Epithelial cell of prostate (primary cell): ENCODE results near the gene CORO2B.
A peak's percentile ranks its signal among the peaks of the same experiment; 100 is the strongest.

Experiments
- DNase-seq: peaks from one replicate; pipeline ENCODE4 v3.0.0-alpha.2; 2011; ENCODE audit warnings: low read depth, low spot score
- H3K27ac ChIP-seq: fragments of 450-650 bp; 2 replicates; pipeline ENCODE4 v1.5.1; 2017; ENCODE audit warnings: mild to moderate bottlenecking

CORO2B gene

GRCh38 chr15:68687136-68687735, 108.4 kb downstream of the CORO2B start:
- DNase-seq = no peak
- no peak overlapping the region for H3K27ac ChIP-seq

DNA sequence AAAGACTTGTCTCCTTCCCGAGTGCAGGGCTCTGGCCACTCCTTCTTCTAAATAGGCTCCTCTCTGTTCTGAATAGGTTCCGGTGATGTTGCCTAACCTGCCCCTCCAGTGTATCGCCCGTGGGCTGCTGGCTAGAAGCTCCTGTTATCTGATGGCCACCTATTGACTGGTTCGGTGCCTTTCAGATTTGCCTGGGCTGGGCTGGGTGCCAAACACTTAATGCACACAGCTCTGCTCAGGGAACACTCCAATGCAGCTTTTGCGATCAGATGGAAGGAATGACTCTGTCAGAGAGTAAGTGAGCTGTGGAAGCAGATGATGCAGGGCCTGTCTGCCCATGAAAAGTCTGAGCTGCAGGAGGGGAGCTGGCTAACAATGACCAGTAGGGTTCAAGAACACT, 112.9 kb downstream of the CORO2B start:
- DNase-seq = peak; percentile 8
- H3K27ac ChIP-seq = no peak overlapping the region

GRCh38 chr15:68693071-68693470, 114.3 kb downstream of the CORO2B start:
- no peak overlapping the region for H3K27ac ChIP-seq
- DNase-seq = no peak

- DNase-seq = no peak
- H3K27ac ChIP-seq = no peak overlapping the region
Observed at GRCh38 chr15:68694111-68694510, 115.3 kb downstream of the CORO2B start.

DNA sequence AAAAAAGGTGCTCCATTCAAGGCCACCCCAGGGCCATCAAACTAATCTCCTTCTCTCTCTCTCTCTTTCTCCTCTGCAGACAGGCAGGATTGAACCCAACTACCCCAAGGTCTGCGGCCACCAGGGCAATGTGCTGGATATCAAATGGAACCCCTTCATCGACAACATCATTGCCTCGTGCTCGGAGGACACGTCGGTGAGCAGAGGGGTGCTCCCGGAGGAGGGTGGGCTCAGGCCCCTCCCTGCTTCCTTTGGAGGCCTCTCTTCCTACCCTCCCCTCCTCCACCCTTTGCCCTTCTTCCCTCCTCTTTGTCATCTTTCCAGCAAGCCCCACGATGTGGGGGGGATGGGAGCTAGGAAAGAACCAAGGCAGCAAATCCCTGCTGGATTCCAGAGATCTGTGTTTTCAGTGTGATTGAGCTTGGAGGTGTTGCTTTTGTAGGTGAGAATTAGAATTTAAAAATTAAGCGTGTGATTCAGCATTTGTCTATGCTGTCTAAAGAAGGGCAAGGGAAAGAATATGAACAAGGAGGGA, 116.3 kb downstream of the CORO2B start:
- no peak overlapping the region for H3K27ac ChIP-seq
- DNase-seq = no peak

- no peak for DNase-seq
- H3K27ac ChIP-seq = no peak overlapping the region
Observed at GRCh38 chr15:68696414-68697363, 117.9 kb downstream of the CORO2B start.

DNA sequence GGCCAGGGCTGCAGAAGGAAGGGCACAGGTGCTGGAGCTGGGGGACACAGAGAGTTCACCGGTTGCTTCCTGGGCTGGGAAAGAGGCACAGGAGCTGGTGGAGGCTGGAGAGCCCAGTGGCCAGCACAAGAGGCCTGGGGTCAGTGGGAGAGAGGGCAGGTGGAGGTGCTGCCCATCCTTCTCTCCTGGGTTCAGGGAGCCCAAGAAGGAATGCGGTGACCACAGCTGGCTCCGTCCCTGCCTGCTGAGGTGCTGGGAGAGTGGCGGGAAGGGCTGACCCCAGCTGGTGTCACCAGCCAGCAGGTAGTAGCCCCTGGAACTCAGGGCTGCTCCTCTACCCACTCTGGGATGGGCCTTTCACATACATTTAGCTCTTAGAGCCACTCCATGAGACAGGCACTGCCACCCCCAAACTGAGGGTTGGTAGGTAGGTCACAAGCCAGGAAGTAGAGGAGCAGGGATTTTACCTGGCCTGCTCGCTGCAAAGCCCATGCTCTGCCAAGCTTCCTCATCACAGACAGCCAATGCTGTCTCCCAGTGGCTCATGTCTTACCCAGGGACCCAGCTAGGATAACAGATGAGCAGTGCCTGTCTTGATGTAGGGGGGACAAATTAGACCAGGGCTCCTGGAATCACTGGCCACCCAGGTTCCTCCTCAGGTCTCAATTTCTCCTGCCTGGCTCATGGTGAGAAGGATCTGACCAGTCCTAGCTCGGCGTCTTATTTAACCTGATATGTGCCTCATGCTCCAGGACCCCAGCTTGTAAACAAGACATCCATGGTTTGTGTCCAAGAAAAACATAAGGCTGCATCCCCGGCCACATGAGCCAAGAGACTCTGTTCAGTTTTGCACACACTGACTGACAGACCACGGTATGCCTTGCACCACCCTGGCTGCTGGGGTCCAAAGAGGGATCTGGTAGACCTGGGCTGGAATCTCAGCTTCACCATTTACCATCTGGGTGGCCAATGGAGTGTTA, 119.2 kb downstream of the CORO2B start:
- no peak overlapping the region for H3K27ac ChIP-seq
- no peak for DNase-seq

DNA sequence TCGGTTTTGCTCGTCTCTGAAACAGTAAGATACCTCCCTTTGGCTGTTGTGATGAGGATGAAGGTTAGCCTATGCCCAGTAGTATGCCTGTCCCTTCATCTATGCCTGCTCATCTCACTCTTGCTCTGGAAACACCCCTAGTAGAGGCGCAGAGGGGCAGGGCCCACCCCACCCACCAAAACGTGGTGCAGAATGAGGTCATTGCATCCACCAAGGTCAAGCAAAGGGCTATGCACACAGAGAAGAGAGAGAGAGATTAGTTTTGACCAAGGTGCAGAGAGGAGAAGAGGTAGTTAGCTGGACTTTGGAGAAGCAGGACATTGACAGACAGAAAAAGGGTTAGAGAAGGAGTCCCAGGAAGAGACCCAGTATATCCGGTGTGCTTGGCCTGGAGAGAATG, 119.9 kb downstream of the CORO2B start:
- H3K27ac ChIP-seq = no peak overlapping the region
- DNase-seq = no peak

DNA sequence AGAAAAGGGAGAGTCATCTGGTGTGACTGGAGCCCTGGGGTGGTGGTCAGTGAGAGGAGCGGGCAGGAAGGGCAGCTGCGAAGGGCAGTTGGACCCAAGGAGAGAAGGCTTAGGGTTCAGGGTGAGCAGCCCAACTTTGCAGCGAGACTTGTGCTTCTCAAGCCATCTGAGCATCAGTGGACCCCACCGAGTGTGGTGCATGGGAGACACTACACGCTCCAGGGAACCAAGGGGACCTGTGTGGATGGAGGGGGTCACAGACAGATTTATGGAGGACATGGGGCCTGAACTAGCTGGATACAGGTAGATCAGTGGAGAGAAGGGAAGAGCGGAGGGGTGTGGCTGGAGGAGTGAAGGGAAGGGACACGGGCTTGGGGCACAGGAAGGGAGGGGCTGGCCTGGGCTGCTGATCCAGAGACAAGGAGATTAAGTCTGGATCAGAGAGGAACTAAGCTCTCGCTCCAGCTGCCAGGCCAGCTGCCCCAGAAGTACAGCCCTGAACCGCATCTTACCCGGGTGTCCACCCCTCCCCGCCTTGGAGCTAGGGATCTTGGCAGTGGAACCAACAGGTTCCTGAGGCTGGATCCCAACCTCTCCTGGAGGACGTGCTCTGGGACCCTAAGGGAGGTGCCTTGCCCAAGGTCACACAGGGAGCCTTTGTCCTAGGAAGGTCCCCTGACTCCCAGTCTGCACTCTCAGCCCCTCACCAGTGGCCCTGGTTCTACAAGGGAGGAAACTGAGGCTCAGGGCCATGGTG, 120.5 kb downstream of the CORO2B start:
- DNase-seq = no peak
- H3K27ac ChIP-seq = no peak overlapping the region

DNA sequence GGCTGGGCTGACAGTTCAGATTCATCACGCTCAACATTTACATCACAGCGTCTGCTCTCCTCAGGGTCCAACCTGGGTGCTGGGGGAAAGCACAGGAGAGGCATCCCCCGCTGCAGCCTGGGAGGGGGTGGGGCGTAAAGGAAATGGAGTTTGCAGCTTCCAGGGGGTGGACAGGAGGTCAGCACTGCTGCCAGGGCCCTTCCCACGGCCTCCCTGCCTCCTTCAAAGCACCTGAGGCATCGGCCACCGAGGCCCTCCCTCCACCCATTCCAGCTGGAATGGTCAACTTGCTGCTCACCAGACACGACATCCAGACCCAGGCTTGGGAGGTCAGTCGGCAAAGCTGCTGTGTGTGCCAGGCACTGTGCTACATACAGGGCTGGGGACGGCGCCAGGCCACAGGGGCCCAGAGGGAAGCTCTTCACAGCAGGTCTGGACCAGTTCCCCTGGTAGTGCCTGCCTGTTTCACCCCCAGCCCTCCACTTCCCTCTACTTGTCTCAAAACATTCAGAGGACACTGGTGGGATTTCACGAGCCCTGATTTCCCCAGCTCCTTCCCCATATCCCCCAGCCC, 121.2 kb downstream of the CORO2B start:
- no peak for DNase-seq
- H3K27ac ChIP-seq = no peak overlapping the region

GRCh38 chr15:68700455-68701123, 121.8 kb downstream of the CORO2B start:
- no peak for DNase-seq
- H3K27ac ChIP-seq = no peak overlapping the region

DNA sequence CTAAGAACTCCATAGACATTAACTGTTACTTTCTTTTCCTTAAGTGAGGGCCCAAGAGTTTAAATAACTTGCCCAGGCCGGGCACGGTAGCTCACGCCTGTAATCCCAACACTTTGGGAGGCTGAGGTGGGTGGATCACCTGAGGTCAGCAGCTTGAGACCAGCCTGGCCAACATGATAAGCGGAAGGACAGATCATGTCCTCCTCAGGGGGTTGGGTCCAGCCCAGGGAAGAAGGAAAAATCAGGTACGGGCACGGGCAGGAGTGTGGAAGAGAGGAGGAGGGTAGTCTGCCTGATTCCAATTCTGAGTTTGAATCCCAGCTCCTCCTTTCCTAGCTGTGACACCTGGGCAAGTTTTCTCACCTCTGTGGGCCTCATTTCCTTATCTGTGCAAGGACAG, 123.1 kb downstream of the CORO2B start:
- no peak overlapping the region for H3K27ac ChIP-seq
- DNase-seq = no peak

- no peak overlapping the region for H3K27ac ChIP-seq
- DNase-seq = no peak
Observed at GRCh38 chr15:68704496-68705021, 125.8 kb downstream of the CORO2B start.

DNA sequence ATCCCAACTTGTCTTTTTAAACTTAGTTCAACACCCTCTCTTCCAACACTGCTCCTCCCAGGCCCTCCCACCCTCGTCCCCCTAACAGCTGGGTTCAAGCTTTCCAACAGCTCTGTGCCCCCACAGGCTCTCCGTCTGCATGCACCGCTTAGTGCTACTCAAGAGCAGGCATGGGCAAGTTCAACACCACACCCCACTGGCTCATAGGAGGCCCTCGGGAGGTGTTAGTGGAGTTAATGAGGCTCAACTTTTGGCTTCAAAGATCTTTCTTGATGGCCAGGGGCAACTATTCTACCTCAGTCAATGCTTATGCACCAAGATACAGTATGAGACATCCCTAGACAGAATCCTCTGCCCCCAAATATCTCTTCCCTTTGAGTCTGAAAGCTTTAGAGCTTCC, 127.5 kb downstream of the CORO2B start:
- DNase-seq = no peak
- no peak overlapping the region for H3K27ac ChIP-seq

- no peak for DNase-seq
- no peak overlapping the region for H3K27ac ChIP-seq
Observed at GRCh38 chr15:68706931-68707330, 128.1 kb downstream of the CORO2B start.

GRCh38 chr15:68707386-68707785, 128.6 kb downstream of the CORO2B start:
- no peak for DNase-seq
- no peak overlapping the region for H3K27ac ChIP-seq

DNA sequence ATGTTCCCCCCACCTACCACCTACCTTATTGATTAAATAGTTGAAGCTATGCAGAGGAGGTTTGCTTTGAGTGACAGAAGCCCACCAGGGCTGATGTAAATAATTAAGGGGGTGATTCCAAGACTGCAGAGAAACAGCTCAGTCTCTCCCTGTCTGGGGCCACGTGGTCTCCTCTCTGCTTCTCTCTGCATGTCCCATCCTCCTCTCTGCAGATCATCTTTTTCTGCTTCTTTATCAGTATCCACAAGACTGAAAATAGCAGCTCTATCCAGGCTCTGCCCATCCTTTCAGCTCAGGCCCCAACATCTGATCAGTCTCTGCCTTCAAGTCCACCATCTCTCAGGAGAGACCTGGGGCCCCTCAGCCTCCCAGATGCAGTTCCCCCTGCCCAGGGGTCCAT, 131.1 kb downstream of the CORO2B start:
- no peak overlapping the region for H3K27ac ChIP-seq
- no peak for DNase-seq

DNA sequence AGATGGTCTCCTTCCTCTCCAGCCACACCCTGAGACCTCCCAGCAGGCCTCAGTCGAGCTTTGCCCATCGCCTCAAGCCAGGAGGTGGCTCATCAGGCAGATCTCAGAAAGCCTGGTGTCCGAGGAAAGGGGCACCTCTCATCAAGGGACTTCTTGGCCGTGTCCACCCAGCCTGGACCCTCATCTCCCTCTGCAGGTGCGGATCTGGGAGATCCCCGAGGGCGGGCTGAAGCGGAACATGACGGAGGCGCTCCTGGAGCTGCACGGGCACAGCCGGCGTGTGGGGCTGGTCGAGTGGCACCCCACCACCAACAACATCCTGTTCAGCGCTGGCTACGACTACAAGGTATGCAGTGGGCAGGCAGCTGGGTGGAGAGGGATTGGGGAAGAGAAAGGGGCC, 131.7 kb downstream of the CORO2B start:
- H3K27ac ChIP-seq = no peak overlapping the region
- DNase-seq = no peak

DNA sequence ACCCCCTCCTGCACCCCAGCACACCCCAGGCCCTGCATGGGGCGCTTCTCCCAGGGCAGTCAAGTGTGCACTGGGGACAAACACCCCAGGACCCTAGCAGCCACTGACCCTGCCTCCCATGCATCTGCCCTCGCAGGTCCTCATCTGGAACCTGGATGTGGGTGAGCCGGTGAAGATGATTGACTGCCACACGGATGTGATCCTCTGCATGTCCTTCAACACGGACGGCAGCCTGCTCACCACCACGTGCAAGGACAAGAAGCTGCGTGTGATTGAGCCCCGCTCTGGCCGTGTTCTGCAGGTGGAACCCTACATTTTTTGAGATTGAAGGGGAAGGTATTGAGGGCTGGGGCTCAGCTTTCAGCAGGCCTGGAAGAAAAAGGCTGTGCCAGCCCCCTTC, 132.6 kb downstream of the CORO2B start:
- no peak for DNase-seq
- H3K27ac ChIP-seq = no peak overlapping the region
